MG63 (cell line): Measurements from ENCODE around the gene CHI3L1. TPM values are rescaled to one million over a fixed set of nuclear protein-coding genes. Genes with fewer than 3 reads are reported as not detected.

Experiments
- DNase-seq: peaks from one replicate; pipeline ENCODE4 v3.0.0-alpha.2; 2020
- H3K27me3 ChIP-seq: fragments of 250-450 bp; sonication (Bioruptor Pico); 2 replicates; pipeline ENCODE4 v1.5.1; 2020; ENCODE audit warnings: mild to moderate bottlenecking, moderate library complexity
- H3K36me3 ChIP-seq: fragments of 250-450 bp; sonication (Bioruptor Pico); 2 replicates; pipeline ENCODE4 v1.5.1; 2020; ENCODE audit warnings: mild to moderate bottlenecking, moderate library complexity
- H3K4me3 ChIP-seq: fragments of 250-450 bp; sonication (Bioruptor Pico); 2 replicates; pipeline ENCODE4 v1.5.1; 2020; ENCODE audit warnings: mild to moderate bottlenecking, moderate library complexity
- H3K9me3 ChIP-seq: fragments of 250-450 bp; sonication (Bioruptor Pico); 2 replicates; pipeline ENCODE4 v1.5.1; 2020; ENCODE audit warnings: mild to moderate bottlenecking, moderate library complexity
- total RNA-seq: library from RNA; depleted of rRNA; stranded (reverse); fragments of >200 nt; shearing (Covaris generic); gene quantifications from 2 replicates; pipeline ENCODE4 v1.2.3, GENCODE V29; 2014; ENCODE audit warnings: low replicate concordance; rRNA removed

Gene CHI3L1
- total RNA-seq, 1 experiment from 2014 or later: 3.5 TPM

- no peaks in the 10 kb centered on the region for H3K27me3 ChIP-seq
- no peak overlapping the region for H3K4me3 ChIP-seq
- no peak for DNase-seq
- H3K36me3 ChIP-seq: no peaks in the 10 kb centered on the region
- no peaks in the 10 kb centered on the region for H3K9me3 ChIP-seq
Observed at GRCh38 chr1:203139976-203140475, 46.5 kb downstream of the CHI3L1 start.

- Histone ChIP-seq H3K36me3 (no peaks in the 10 kb centered on the region), H3K27me3 (no peaks in the 10 kb centered on the region), H3K4me3 (no peak overlapping the region), H3K9me3 (no peaks in the 10 kb centered on the region)
- no peak for DNase-seq
Observed at GRCh38 chr1:203138066-203138465, 48.4 kb downstream of the CHI3L1 start.

GRCh38 chr1:203137324-203137723 is 49.2 kb downstream of the CHI3L1 start:
- DNase-seq: no peak
- Histone ChIP-seq H3K36me3 (no peaks in the 10 kb centered on the region), H3K4me3 (no peak overlapping the region), H3K27me3 (no peaks in the 10 kb centered on the region), H3K9me3 (no peaks in the 10 kb centered on the region)

GRCh38 chr1:203136409-203137042 is 50.0 kb downstream of the CHI3L1 start:
- no peak for DNase-seq
- H3K9me3 ChIP-seq: no peaks in the 10 kb centered on the region
- H3K36me3 ChIP-seq: no peaks in the 10 kb centered on the region
- H3K4me3 ChIP-seq: no peak overlapping the region
- H3K27me3 ChIP-seq: no peaks in the 10 kb centered on the region

GRCh38 chr1:203135636-203136305 is 50.7 kb downstream of the CHI3L1 start:
- Histone ChIP-seq H3K9me3 (no peaks in the 10 kb centered on the region), H3K27me3 (no peaks in the 10 kb centered on the region), H3K36me3 (no peaks in the 10 kb centered on the region), H3K4me3 (no peak overlapping the region)
- DNase-seq: no peak

GRCh38 chr1:203133970-203134725 is 52.4 kb downstream of the CHI3L1 start:
- H3K27me3 ChIP-seq: no peaks in the 10 kb centered on the region
- H3K9me3 ChIP-seq: no peaks in the 10 kb centered on the region
- no peak overlapping the region for H3K4me3 ChIP-seq
- no peaks in the 10 kb centered on the region for H3K36me3 ChIP-seq
- DNase-seq: no peak

- DNase-seq: no peak
- Histone ChIP-seq H3K4me3 (no peak overlapping the region), H3K36me3 (no peaks in the 10 kb centered on the region), H3K9me3 (no peaks in the 10 kb centered on the region), H3K27me3 (no peaks in the 10 kb centered on the region)
Observed at GRCh38 chr1:203131548-203132200, 54.8 kb downstream of the CHI3L1 start.

GRCh38 chr1:203130358-203130985 is 56.0 kb downstream of the CHI3L1 start:
- DNase-seq: no peak
- no peak overlapping the region for H3K4me3 ChIP-seq
- no peaks in the 10 kb centered on the region for H3K27me3 ChIP-seq
- H3K36me3 ChIP-seq: no peaks in the 10 kb centered on the region
- no peaks in the 10 kb centered on the region for H3K9me3 ChIP-seq

GRCh38 chr1:203129501-203130231 is 56.8 kb downstream of the CHI3L1 start:
- H3K4me3 ChIP-seq: no peak overlapping the region
- no peaks in the 10 kb centered on the region for H3K27me3 ChIP-seq
- no peaks in the 10 kb centered on the region for H3K36me3 ChIP-seq
- DNase-seq: peak; percentile 43
- H3K9me3 ChIP-seq: no peaks in the 10 kb centered on the region

Other genes with a start within 250 kb of the CHI3L1 start
- 105 and 108 TPM in 2 replicates for gene ADIPOR1, start 228.4 kb downstream of the CHI3L1 start, total RNA-seq
- 25.9 and 27.4 TPM in 2 replicates for gene CYB5R1, start 219.4 kb downstream of the CHI3L1 start, total RNA-seq
- 123 and 153 TPM in 2 replicates for gene TMEM183A, start 179.3 kb downstream of the CHI3L1 start, total RNA-seq
- gene PPFIA4, start 160.2 kb downstream of the CHI3L1 start, total RNA-seq: 0.39 and 1.2 TPM in 2 replicates
- not detected in 2 replicates for gene MYOG, start 100.7 kb downstream of the CHI3L1 start, total RNA-seq
- 0.94 and 1.5 TPM in 2 replicates for gene ADORA1, start 59.0 kb downstream of the CHI3L1 start, total RNA-seq
- not detected in 2 replicates for gene MYBPH, start 10.9 kb downstream of the CHI3L1 start, total RNA-seq
- gene CHIT1, start 43.0 kb upstream of the CHI3L1 start, total RNA-seq: not detected in 2 replicates
- 0.10 and 2.0 TPM in 2 replicates for gene BTG2, start 118.8 kb upstream of the CHI3L1 start, total RNA-seq
- gene FMOD, start 164.4 kb upstream of the CHI3L1 start, total RNA-seq: not detected in 2 replicates